ENCODE measurements around the gene AQP4. TPM values are rescaled to one million over a fixed set of nuclear protein-coding genes. Genes with fewer than 3 reads are reported as not detected.

The AQP4 gene
- total RNA-seq, 1 donor from 2014 or later = not detected

GRCh38 chr18:26802330-26803200 is 62.9 kb downstream of the AQP4 start:
- Mint-ChIP-seq H3K36me3 (ENCODE audit: low read depth) (peaks cover 4% of the 10 kb centered on the region), H3K9me3 (ENCODE audit: low read depth) (peaks cover 22% of the 10 kb centered on the region), H3K27ac (ENCODE audit: unreplicated experiment) (no peak overlapping the region), H3K4me3 (ENCODE audit: unreplicated experiment) (no peak overlapping the region), H3K27me3 (ENCODE audit: low read depth) (peaks cover 11% of the 10 kb centered on the region), H3K4me1 (ENCODE audit: low read depth) (no peaks in the 10 kb centered on the region)
- no peak for DNase-seq (ENCODE audit: low spot score)
- no peak for TF ChIP-seq CTCF (IDR thresholded peaks at IDR 0.05)
